Measurements from ENCODE around the gene DIP2A. TPM values are rescaled to one million over a fixed set of nuclear protein-coding genes. Genes with fewer than 3 reads are reported as not detected.

The DIP2A gene
- total and polyA plus RNA-seq, 7 experiments from 2014 or later: 16.9 to 118 (median 105) TPM

DNA sequence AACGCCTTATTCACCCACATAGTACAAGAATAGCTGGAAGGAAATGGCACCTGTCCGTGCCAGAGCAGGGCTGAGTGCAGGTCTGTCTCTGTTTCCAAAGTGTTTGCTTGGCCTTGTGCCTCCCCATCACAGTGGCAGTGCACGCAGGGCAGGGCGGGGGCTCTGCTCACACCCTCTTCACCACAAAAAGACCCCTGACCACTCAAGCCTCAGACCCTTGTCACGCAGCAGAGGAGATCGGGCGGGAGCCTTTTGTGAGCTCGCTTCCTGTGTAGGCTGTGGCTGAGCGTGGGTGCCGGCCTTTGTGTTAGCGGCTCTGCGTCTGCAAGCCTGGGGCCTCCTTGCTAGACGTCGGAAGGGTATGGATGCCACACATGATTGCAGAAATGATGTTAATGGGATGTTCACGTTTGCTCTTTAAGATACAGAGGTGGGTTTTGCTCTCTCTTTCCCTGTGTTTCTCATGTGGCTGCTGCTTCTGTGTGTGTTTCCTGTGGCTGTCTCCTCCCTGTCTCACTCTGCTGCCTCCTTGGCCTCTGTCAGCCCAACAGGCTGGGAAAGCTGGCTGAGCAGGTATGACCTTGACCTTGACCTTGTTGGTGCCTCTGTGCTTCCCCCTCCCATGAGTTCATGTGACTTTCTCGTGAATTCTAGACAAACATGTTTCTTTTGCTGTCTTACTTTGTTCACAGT, 100.7 kb downstream of the DIP2A start:
- peaks cover 0 to 58% (median 10%) of the 10 kb centered on the region in 3 experiments for H3K36me3 ChIP-seq (ENCODE audit: control insufficient read depth in 2 of 3, insufficient read depth in 3 of 3, low read length in 3 of 3)
- H3K4me1 ChIP-seq (ENCODE audit: control insufficient read depth in 2 of 2, insufficient read depth in 2 of 2, low read length in 2 of 2): peaks cover 37 to 85% of the 10 kb centered on the region in 2 donors

DNA sequence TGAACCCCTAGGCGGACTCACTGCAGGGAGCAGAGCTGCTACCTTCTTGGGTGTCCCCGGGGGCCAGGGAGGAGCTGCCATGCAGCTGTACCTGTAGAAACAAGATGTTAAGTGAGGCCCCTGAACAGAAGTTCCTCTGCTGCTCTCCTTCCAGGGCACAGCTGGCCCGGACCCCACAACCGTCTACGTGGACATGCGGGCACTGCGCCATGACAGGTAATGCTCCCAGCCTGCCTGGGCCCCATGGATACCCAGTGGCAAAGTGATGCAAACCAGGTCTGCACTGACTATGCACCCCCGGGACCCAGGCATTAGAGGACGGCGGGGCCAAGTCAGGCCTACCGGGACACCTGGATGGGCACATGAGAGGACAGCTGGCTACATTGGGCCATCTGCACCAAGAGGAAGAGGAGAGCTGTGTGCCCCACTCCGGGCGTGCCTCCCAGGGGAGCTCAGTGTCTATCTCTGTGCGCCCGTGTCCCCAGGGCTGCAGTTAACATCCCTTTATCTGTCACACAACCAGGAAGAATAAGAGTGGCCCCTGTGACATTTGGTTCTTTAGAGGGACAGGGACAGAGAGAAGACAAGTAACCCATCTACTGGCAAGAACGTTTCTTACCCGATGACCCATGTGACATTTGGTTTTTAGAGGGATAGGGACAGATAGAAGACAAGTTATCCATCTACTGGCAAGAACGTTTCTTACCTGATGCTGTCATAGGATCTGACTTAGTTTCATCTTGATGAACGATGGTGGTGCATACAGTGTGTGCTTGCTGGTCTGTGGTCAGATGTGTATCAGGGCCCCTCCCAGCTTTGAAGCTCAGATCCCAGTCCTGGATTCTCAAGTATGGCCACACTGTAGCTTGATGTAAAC, 102.1 kb downstream of the DIP2A start:
- H3K4me1 ChIP-seq (ENCODE audit: control insufficient read depth in 2 of 2, insufficient read depth in 2 of 2, low read length in 2 of 2): peaks cover 37 to 75% of the 10 kb centered on the region in 2 donors
- peaks cover 39 to 96% (median 84%) of the 10 kb centered on the region in 7 donors for H3K4me1 Mint-ChIP-seq
- H3K36me3 Mint-ChIP-seq: peaks cover 23 to 77% (median 58%) of the 10 kb centered on the region in 5 donors
- H3K27me3 Mint-ChIP-seq: no peaks in the 10 kb centered on the region
- intact Hi-C loops (cut with micrococcal nuclease): no loop called here
- H3K27me3 ChIP-seq (ENCODE audit: control insufficient read depth in 2 of 2, insufficient read depth in 2 of 2, low read length in 2 of 2): no peaks in the 10 kb centered on the region
- H3K4me3 ChIP-seq (ENCODE audit: low read length): peak overlapping the region; percentile 24
- peak overlapping the region; percentile 95 to 99 (median 97) for H3K27ac Mint-ChIP-seq
- peak overlapping the region; percentile 76 to 91 (median 82) for H3K4me3 Mint-ChIP-seq
- H3K36me3 ChIP-seq (ENCODE audit: control insufficient read depth in 2 of 3, insufficient read depth in 3 of 3, low read length in 3 of 3): peaks cover 10 to 60% (median 17%) of the 10 kb centered on the region in 3 experiments
- H3K27ac ChIP-seq (ENCODE audit: low read depth, low read length): peak overlapping the region; percentile 84
- peaks cover 0 to 2% (median 0%) of the 10 kb centered on the region in 11 donors for H3K9me3 Mint-ChIP-seq
- H3K9me3 ChIP-seq (ENCODE audit: control insufficient read depth in 2 of 3, low read length in 3 of 3): no peaks in the 10 kb centered on the region
- no peak for ATAC-seq
- ChIA-PET CTCF (interaction anchor here (2.4 kb wide), 1 partner anchor 79 kb away, joined by 6 read pairs; no protein-coding TSS in a partner anchor), POLR2A (interaction anchor here (0.6 to 10.3 kb wide), 9 partner anchors 8 to 101 kb away, joined by 3 to 219 read pairs (median 4); partner anchors contain the start of gene PRMT2)
- DNase-seq: peak in 1 of 9 donors; percentile 6

More for the DNA sequence above, 100.7 kb downstream of the DIP2A start:
- no peaks in the 10 kb centered on the region for H3K27me3 Mint-ChIP-seq
- no peaks in the 10 kb centered on the region for H3K9me3 ChIP-seq (ENCODE audit: control insufficient read depth in 2 of 3, low read length in 3 of 3)
- H3K27me3 ChIP-seq (ENCODE audit: control insufficient read depth in 2 of 2, insufficient read depth in 2 of 2, low read length in 2 of 2): no peaks in the 10 kb centered on the region
- DNase-seq (peak; percentile 29 to 85 (median 76)), ATAC-seq (peak; percentile 85)
- peak overlapping the region; percentile 76 to 91 (median 82) for H3K4me3 Mint-ChIP-seq
- POLR2A ChIA-PET: interaction anchor here (0.7 to 10.3 kb wide), 20 partner anchors 7 to 94 kb away, joined by 3 to 219 read pairs (median 4); partner anchors contain the start of gene PRMT2
- H3K9me3 Mint-ChIP-seq: peaks cover 0 to 2% (median 0%) of the 10 kb centered on the region in 11 donors
- H3K36me3 Mint-ChIP-seq: peaks cover 15 to 70% (median 52%) of the 10 kb centered on the region in 5 donors
- H3K4me1 Mint-ChIP-seq: peaks cover 39 to 95% (median 78%) of the 10 kb centered on the region in 7 donors
- peak overlapping the region; percentile 95 to 99 (median 97) for H3K27ac Mint-ChIP-seq
- peak overlapping the region; percentile 24 for H3K4me3 ChIP-seq (ENCODE audit: low read length)
- intact Hi-C loops (cut with micrococcal nuclease): loop anchor here (1.0 to 5.0 kb wide), 7 partner anchors 8 to 332 kb away; partner anchors contain the start of genes DIP2A (in 1 of the 2), LSS (in 1 of the 2), PCNT (in 1 of the 2) and PRMT2 (in 1 of the 2)
- CTCF ChIA-PET: interaction anchor here (0.7 to 2.4 kb wide), 6 partner anchors 28 to 80 kb away, joined by 3 to 6 read pairs (median 5); no protein-coding TSS in a partner anchor
- peak overlapping the region; percentile 84 for H3K27ac ChIP-seq (ENCODE audit: low read depth, low read length)

DNA sequence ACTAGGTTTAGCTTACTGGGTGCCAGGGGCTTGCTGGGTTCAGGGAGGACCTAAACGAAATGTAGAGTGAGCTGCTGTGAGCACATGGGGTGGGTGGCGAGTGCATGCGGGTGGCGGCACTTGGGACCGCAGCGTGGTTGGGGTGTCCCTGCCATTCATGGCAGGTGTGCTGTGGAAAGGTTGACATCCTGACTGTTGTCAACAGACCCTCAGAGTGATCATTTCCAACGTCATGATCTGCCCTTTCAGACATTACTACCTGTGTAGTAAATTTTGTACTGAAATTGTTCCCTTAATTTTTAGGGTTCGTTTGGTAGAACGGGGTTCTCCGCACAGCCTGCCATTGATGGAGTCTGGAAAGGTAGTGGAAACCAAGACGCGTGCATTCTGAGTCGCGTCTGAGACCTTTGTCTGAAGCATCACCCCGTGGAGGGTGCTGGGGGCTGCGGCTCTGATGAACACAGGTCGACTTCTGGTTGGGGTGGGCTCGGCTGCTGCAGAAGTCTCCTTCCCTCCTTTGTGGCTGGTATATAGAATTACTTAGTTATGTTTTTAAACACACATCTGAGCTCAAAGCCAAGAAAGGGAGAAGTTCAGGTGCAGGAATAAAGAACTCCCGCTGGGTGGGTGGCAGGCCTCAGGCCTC, 102.9 kb downstream of the DIP2A start:
- peak overlapping the region; percentile 95 to 99 (median 97) for H3K27ac Mint-ChIP-seq
- peak overlapping the region; percentile 18 for H3K4me3 ChIP-seq (ENCODE audit: low read length)
- no peaks in the 10 kb centered on the region for H3K27me3 ChIP-seq (ENCODE audit: control insufficient read depth in 2 of 2, insufficient read depth in 2 of 2, low read length in 2 of 2)
- DNase-seq (no peak), ATAC-seq (no peak)
- POLR2A ChIA-PET: interaction anchor here (1.4 to 10.3 kb wide), 4 partner anchors 10 to 74 kb away, joined by 5 to 219 read pairs (median 44); partner anchors contain the start of gene PRMT2
- H3K27me3 Mint-ChIP-seq: no peaks in the 10 kb centered on the region
- peak overlapping the region; percentile 84 for H3K27ac ChIP-seq (ENCODE audit: low read depth, low read length)
- H3K36me3 ChIP-seq (ENCODE audit: control insufficient read depth in 2 of 3, insufficient read depth in 3 of 3, low read length in 3 of 3): peaks cover 14 to 63% (median 18%) of the 10 kb centered on the region in 3 experiments
- intact Hi-C loops (cut with micrococcal nuclease): no loop called here
- H3K4me1 ChIP-seq (ENCODE audit: control insufficient read depth in 2 of 2, insufficient read depth in 2 of 2, low read length in 2 of 2): peaks cover 37 to 74% of the 10 kb centered on the region in 2 donors
- peaks cover 23 to 79% (median 59%) of the 10 kb centered on the region in 5 donors for H3K36me3 Mint-ChIP-seq
- H3K9me3 ChIP-seq (ENCODE audit: control insufficient read depth in 2 of 3, low read length in 3 of 3): no peaks in the 10 kb centered on the region
- peaks cover 0 to 5% (median 0%) of the 10 kb centered on the region in 11 donors for H3K9me3 Mint-ChIP-seq
- CTCF ChIA-PET: interaction anchor here (2.4 kb wide), 1 partner anchor 78 kb away, joined by 6 read pairs; no protein-coding TSS in a partner anchor
- peak overlapping the region; percentile 40 to 91 (median 82) for H3K4me3 Mint-ChIP-seq
- H3K4me1 Mint-ChIP-seq: peaks cover 39 to 96% (median 84%) of the 10 kb centered on the region in 7 donors

DNA sequence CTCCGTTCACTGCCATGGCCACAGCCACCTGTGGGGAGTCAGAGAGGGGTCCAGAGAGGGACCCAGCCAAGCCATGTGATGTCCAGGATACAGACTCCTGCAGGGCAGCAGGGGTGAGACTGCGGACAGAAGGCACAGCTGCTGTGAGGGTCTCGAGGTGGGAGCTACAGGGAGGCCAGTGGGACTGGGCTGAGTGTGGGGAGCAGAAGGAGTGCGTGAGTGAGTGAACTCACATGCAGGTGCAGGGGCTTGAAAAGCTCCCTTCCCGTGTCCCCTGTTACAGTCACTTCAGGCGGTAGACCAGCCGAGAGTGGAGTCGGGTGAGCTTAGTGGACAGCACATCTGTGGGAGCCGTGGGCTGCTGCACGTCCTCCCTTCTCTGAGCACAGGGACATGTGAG, 103.8 kb downstream of the DIP2A start:
- Histone ChIP-seq H3K27ac (ENCODE audit: low read depth, low read length) (peak overlapping the region; percentile 84), H3K9me3 (ENCODE audit: control insufficient read depth in 2 of 3, low read length in 3 of 3) (no peaks in the 10 kb centered on the region), H3K36me3 (ENCODE audit: control insufficient read depth in 2 of 3, insufficient read depth in 3 of 3, low read length in 3 of 3) (peaks cover 14 to 63% (median 18%) of the 10 kb centered on the region in 3 experiments), H3K27me3 (ENCODE audit: control insufficient read depth in 2 of 2, insufficient read depth in 2 of 2, low read length in 2 of 2) (no peaks in the 10 kb centered on the region), H3K4me1 (ENCODE audit: control insufficient read depth in 2 of 2, insufficient read depth in 2 of 2, low read length in 2 of 2) (peaks cover 37 to 74% of the 10 kb centered on the region in 2 donors), H3K4me3 (ENCODE audit: low read length) (no peak overlapping the region)
- ChIA-PET CTCF (interaction anchor here (1.0 to 1.8 kb wide), 2 partner anchors 9 to 77 kb away, joined by 3 to 5 read pairs; no protein-coding TSS in a partner anchor), POLR2A (interaction anchor here (0.7 to 10.3 kb wide), 3 partner anchors 10 to 73 kb away, joined by 3 to 219 read pairs (median 42); partner anchors contain the start of gene PRMT2)
- Mint-ChIP-seq H3K9me3 (peaks cover 0 to 5% (median 0%) of the 10 kb centered on the region in 11 donors), H3K4me1 (peaks cover 41 to 96% (median 85%) of the 10 kb centered on the region in 7 donors), H3K27ac (peak overlapping the region; percentile 47 to 99 (median 97)), H3K4me3 (peak overlapping the region in 9 of 10 donors; percentile 40 to 90 (median 78)), H3K36me3 (peaks cover 27 to 78% (median 57%) of the 10 kb centered on the region in 5 donors), H3K27me3 (no peaks in the 10 kb centered on the region)
- intact Hi-C loops (cut with micrococcal nuclease): no loop called here
- ATAC-seq: no peak
- DNase-seq: no peak

DNA sequence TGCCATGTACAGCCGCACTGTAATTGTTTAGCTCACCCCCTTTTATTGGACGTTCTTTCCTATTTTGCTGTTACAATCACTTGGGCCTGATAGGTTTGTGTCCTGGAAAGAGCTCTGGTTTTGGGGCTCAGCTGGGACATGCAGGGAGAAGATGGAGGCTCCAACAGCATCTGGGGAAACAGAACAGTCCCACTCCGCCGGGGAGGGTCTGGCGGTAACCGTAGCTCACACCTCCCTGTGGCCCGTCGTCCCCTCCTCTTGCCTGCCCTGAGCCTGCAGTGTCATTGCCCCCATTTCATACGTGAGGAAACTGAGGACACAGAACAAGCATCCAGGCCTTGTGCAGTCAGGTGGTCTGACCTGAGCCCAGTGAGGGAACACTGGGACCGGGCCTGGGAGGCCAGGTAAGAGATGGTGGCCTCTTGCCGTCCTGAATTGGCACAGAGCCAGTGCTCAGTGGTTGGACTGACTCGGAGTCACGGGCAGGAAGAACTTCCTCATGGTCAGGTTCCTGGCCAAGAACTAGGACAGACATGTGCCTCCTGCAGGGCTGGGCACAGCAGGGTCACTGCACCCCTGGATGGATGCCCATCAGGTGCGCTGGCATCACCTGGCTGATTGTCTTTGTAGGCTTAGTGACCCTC, 104.4 kb downstream of the DIP2A start:
- peak overlapping the region in 8 of 9 donors; percentile 95 to 99 (median 98) for H3K27ac Mint-ChIP-seq
- no peak overlapping the region for H3K4me3 ChIP-seq (ENCODE audit: low read length)
- H3K9me3 Mint-ChIP-seq: peaks cover 0 to 5% (median 0%) of the 10 kb centered on the region in 11 donors
- peak overlapping the region; percentile 49 for H3K27ac ChIP-seq (ENCODE audit: low read depth, low read length)
- H3K27me3 Mint-ChIP-seq: no peaks in the 10 kb centered on the region
- H3K4me1 Mint-ChIP-seq: peaks cover 44 to 97% (median 89%) of the 10 kb centered on the region in 7 donors
- peak overlapping the region in 7 of 10 donors; percentile 2 to 90 (median 53) for H3K4me3 Mint-ChIP-seq
- POLR2A ChIA-PET: interaction anchor here (0.7 to 10.3 kb wide), 4 partner anchors 11 to 73 kb away, joined by 3 to 219 read pairs (median 23); partner anchors contain the start of gene PRMT2
- DNase-seq: no peak
- no peaks in the 10 kb centered on the region for H3K27me3 ChIP-seq (ENCODE audit: control insufficient read depth in 2 of 2, insufficient read depth in 2 of 2, low read length in 2 of 2)
- H3K4me1 ChIP-seq (ENCODE audit: control insufficient read depth in 2 of 2, insufficient read depth in 2 of 2, low read length in 2 of 2): peaks cover 33 to 72% of the 10 kb centered on the region in 2 donors
- intact Hi-C loops (cut with micrococcal nuclease): no loop called here
- no peaks in the 10 kb centered on the region for H3K9me3 ChIP-seq (ENCODE audit: control insufficient read depth in 2 of 3, low read length in 3 of 3)
- H3K36me3 Mint-ChIP-seq: peaks cover 31 to 81% (median 60%) of the 10 kb centered on the region in 5 donors
- CTCF ChIA-PET: interaction anchor here (1.0 to 1.8 kb wide), 2 partner anchors 10 to 76 kb away, joined by 3 to 5 read pairs; no protein-coding TSS in a partner anchor
- no peak for ATAC-seq
- peaks cover 14 to 64% (median 18%) of the 10 kb centered on the region in 3 experiments for H3K36me3 ChIP-seq (ENCODE audit: control insufficient read depth in 2 of 3, insufficient read depth in 3 of 3, low read length in 3 of 3)
